Measurements from ENCODE around the gene REG4. TPM values are rescaled to one million over a fixed set of nuclear protein-coding genes. Genes with fewer than 3 reads are reported as not detected.

Gene REG4
- total RNA-seq, 2 experiments from 2014 or later: 3.1 to 3.6 TPM

DNA sequence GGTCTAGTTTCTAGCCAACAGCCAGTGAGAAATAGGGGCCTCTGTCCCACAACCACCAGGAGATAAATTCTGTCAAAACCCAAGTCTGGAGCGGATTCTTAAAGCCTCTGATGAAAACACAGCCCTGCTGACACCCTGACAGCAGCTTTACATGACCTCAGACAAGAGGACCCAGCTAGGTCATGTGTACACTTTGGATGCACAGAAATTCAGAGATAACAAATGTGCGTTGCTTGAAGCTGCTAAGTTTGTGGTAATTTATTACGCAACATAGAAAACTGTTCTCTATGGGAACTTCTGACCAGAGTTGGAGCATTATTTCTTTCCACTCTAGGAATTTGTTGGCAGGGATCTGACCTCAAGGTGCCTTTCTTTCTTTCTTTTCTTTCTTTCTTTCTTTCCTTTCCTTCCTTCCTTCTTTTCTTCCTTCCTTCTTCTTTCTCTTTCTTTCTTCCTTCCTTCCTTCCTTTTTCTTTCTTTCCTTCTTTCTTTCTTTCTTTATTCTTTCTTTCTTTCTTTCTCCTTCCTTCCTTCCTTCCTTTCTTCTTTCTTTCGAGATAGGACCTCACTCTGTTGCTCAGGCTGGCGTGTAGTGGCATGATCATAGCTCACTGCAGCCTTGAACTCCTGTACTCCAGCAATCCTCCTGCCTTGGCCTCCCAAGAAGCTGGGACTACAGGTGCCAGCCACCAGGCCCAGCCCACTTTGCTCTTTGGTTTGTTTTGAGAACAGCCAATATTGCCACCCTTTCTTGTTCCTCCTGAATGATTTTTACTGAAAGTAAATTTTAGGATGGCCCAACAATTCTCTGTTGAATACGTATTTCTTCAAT is 27.7 kb downstream of the REG4 start:
- CTCF ChIA-PET: no interaction called here
- POLR2A ChIA-PET: no interaction called here

DNA sequence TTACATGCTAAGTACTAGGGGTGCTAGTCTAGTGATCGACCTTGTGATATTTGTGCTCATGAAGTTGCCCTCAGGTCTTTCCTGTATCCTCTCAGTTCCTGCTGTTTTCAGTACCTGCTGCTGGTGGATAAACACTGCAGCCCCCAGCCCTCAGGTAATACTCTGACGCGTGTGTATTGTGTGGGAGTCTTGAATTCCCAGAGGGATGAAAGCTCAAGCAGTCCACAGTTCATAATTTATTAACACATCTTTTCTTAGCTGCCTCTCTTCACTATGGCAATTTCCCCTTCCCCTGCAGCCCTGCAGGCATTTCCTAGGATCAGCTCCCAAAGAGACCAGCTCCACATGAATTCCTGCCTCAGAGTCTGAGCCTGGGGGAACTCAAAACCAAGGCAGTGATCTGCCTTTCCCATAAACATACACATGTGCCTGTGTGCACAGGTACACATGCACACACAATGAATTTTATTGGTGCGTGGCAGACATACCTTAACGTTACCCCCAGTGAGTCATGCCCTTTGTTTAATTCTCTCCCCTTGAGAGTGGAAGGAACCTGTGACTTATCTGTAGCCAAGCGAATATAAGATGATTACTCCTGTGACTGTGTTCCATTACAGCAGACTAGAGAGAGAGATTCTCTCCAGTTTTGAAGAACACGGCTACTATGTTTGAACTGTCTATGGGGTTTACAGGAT is 28.5 kb downstream of the REG4 start:
- CTCF ChIA-PET: no interaction called here
- POLR2A ChIA-PET: no interaction called here

DNA sequence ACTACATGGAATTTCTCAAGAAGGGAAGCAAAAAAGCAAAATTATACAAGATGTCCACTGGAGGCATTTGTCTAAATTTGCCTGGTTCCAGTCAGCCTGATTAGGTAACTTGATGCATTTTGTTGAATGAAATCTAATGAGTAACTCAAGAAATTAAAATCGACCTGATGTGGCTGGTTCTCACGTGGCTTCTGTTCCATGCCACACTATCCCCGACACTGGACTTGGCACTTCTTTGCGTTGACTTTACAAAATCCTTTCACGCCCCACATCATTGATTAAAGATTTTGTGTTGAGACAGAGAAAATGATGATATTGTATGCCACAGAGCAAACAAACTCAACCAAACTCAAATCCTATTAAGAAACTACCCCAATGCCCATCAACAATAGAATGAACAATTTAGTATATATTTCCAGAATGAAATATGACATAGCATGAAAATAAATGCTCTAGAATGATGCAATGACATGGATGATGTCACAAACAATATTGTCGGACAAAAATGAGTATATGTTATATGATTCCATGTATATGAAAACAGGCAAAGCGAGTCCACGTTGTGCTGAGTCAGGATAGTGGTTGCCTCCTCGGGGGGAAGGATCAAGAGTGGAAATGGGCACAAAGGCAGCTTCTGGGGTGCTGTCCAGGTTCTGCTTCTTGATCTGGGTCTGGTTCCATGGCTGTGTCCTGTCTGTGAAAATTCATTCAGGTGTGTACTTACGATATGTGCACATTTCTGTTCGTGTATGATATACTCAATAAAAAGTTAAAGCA is 29.6 kb downstream of the REG4 start:
- ChIA-PET POLR2A (no interaction called here), CTCF (no interaction called here)

DNA sequence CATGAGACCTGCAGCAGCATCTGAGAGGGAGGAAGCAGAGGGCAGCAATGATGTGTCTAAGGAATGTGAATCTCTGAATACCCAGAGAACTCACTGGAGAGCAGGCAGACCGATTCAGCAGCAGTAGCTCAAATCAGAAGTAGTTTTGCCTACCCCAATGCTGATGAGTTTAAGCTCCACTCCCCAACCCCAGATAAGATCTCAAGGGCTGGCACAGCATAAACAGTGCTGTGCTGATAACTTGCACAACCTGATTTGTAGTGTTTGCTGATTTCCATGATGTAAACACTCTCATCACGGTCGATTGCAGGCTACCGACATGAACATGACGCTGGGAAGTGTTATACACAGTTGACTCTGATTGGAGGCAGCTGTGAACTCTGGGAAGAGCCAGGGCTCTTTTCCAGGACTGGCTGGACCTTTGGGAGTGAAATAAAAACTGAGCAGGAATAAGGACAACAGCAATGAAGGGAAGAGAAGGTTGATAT is 31.3 kb downstream of the REG4 start:
- ChIA-PET POLR2A (no interaction called here), CTCF (no interaction called here)

DNA sequence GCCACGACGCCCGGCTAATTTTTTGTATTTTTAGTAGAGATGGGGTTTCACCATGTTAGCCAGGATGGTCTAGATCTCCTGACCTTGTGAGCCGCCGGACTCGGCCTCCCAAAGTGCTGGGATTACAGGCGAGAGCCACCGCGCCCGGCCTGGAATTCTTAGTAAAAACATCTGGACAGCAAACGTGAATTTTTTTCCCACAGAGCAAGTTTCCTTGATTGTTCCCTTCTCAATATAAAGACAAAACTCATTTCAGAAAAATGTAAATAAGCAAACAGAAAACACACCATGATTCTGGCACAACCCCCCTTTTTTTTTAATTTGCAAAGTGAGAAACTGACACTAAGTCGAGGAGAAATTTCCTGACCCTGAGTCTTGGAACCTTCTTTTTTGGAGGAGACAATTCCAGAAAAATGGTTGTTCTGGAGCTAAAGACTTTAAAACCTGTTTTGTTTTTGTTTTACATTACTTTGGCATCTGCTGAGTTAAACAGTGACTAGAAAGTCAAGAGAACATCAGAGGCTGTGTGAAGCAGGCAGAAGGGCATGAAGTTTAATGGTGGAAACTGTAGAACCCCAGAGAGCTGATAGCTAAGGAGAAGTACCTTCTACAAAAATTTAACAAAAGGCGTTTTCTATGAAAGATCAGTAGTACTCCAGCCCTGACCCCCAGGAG is 32.2 kb downstream of the REG4 start:
- CTCF ChIA-PET: no interaction called here
- POLR2A ChIA-PET: no interaction called here

DNA sequence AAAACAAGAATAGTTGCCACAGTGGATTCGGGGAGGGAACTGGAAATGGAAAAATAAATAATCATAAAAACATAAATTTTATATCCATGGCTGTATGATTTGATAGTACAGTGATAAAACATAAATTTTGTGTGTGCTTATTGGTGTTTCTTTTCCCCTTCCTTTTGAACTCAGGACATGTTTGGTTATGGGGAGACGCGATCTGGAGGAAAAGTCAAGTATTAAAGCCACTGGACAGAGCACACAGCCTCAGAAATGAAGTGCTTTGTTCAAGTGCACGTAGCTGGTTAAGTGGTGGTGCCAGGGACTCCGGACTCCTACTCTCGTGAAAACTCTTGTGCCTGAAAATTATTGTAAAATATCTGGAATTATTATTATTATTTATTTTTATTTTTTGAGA is 32.9 kb downstream of the REG4 start:
- ChIA-PET POLR2A (no interaction called here), CTCF (interaction anchor here (0.7 kb wide), 1 partner anchor 16 kb away, joined by 3 read pairs; no protein-coding TSS in a partner anchor)

DNA sequence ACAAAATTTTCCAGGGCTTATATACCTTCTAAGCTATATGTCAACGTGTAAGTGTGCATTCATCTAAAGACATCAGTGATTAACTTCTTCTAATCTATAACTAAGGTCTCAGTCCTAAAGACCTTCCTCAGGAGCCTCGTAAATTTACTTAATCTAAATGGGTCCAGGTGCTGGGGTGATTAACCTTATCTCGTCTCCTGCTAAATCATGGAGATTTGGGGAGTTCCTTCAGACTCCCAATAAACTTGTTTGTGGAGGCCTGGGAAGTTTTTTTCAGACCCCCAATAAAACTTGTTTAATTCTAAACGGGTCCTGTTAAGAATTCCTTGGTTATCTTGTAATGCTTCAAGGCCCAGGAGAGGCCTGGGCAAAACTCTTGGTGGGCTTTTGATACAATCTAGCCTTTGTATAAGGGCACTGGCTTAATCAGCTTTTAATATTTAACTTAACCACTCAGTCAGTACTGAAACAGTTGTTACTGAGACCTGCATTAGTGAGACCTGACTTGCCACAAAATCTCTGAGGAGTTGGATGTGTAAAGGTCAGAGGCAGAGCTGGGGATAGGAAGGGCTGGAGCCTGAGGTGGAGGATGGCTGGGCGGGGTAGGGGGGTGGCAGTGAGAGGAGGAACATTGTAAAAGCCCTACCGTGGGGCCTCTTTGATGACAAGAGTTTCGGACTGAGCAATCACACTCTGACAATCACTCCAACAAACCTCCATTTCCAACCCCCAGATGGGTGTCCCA is 36.3 kb downstream of the REG4 start:
- ChIA-PET CTCF (no interaction called here), POLR2A (no interaction called here)

DNA sequence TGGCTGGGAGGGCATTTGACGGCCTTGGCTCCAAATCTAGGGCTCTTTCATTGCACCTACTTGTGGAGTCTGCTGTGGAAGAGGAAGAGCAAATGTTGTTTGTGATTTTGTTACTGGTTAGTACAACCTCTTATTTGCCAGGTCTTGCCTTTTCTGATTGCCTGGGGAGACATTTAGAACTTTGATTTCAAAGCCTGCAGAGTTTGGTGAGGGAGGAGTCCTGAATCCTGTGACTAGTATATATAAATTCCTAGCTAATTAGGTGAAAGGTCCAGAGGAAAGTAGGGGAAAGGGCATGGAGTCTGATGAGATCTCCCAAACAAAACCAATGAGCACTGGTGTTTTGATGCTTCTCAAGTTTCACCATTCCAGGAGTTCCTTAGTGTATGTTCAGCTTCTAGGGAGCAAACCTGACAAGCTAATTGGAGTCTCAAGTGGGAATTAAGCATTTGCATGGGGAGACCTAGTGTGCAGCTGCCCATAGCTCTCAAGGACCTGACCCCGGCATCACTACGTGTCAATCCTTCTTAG is 37.5 kb downstream of the REG4 start:
- CTCF ChIA-PET: no interaction called here
- POLR2A ChIA-PET: no interaction called here

DNA sequence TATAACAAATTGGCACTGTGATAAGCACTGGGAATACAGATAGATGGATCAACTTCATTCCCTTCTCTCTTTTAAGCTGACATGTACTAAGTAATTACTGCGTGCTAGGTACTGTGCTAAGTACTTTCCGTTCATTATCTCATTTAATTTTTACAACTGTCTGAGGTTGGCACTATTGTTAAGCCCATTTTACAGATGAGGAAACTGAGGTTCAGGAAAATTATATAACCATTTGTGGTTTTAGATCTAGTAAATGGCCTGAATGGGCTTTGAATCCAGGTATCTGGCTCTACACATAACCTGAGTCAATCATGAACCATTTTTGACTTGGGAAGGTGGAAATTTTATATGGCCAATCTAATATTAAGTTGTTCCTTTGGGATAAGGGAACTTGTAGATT is 39.0 kb downstream of the REG4 start:
- ChIA-PET POLR2A (no interaction called here), CTCF (no interaction called here)

DNA sequence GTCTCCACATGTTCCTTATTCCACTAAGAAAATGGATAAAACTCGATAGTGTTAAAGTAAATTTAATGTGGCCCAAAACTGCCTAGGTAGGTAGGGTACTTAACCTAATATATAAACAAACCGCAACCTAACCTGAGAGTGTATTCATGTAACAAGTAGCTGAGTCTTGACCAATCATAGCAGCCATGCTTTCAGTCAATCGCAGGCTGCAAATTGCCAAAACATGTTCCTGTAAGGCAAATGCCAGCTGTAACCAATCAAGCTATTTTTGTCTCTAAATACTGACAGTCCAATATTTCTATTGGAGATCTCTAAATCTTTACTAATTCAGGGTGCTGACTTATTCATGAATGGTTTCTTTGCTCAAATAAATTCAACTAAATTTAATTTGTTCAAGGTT is 39.5 kb downstream of the REG4 start:
- CTCF ChIA-PET: no interaction called here
- POLR2A ChIA-PET: no interaction called here

DNA sequence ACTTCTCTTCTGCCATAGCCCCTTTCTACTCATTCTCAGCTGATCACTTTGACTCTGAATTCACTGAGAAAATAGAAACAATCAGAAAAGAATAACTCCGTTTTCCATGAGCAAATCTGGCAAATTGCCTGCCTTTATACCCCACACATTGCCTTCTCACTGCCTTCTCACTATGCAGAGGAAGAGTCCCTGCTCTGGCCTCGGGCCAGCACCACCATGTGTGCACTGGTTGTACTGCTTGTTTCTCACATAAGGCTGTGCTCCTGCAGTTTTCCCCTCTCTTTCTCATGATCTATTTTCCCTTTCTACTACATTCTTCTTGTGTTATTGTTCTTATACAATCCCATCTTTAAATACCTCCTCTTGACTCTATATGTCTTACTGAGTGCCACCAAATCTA is 40.2 kb downstream of the REG4 start:
- ChIA-PET CTCF (no interaction called here), POLR2A (no interaction called here)

DNA sequence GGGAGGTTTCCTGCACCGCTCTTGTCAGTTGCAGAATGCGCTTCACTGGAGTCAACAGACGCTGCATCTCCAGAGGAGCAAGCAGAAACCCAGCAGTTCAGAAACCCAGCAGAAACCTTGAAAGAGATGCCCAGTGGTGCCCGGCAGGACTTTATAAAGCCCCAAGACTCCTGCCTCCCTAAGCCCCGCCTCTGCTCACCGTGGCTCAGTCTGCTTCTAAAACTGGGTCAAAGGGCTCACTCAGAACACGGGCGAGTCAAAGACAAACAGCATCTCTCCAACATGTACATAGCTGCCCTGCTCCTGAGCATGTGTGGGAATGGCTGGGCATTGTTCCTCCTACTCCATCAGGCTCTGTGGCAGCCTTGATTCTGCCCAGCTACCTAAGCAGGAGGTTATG is 42.5 kb downstream of the REG4 start, which contains the start of gene HMGCS2:
TSS of gene HMGCS2 (minus strand) at position 128 of the 400 bp plus-strand sequence. CDS start at position 67, 61 bp downstream.
- POLR2A ChIA-PET: no interaction called here

DNA sequence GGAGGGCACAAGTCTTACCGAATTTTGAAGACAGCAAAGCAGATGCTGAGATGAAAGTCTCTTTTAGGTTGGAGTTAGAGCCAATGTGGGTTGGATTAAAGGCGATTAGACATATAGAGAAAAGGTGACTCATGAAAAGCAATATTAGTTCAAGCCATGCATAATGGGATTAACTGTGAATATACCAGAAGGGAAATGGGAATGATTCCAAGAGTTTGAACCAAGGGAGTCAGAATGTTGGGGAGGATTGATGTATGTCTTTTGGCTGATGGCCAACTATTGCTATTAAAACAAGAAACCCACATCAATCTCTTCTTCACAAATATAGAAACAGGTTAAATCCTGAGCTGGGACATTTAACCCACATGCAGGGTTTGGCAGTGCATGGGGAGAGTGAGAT is 43.8 kb downstream of the REG4 start:
- ChIA-PET POLR2A (no interaction called here), CTCF (no interaction called here)

More for the DNA sequence above, 42.5 kb downstream of the REG4 start, which contains the start of gene HMGCS2:
- CTCF ChIA-PET: no interaction called here

DNA sequence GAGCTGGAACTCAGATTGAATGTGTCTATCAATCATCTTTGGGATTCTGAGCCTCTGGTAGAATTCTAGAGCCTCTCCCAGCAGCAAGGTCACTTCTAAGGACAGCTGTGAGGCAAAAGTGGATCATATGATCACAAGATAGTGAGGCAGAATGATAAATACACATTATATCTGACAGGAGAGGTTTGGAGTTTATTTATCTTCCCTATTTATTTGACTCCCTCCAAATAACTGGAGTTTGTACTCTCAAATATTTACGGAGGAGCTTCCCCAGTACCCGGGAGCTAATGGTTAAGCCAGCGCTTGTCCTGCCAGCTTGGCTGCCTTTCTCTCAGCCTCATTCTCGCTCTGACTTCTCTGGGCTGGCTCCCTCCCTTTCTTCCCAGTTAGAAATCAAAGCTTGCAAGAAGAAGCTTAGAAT is 44.9 kb downstream of the REG4 start:
- ChIA-PET POLR2A (no interaction called here), CTCF (no interaction called here)

DNA sequence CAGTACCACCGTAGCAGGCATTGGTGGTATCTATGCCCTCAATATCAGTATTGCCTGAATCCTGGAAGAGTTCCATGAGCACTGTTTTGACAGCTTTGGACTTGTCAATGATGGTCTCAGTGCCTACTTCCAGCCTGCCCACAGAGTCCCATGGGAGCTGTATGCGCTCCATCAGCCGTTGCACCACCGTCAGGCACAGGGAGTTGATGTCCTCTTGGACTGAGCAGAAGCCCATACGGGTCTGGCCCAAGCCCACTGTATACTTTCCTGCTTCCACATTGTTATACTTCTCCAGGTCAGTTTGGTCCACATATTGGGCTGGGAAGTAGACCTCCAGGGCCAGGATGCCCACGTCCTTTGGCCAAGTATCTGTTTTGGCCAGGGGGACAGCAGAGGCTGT is 47.0 kb downstream of the REG4 start:
- POLR2A ChIA-PET: no interaction called here
- CTCF ChIA-PET: no interaction called here

DNA sequence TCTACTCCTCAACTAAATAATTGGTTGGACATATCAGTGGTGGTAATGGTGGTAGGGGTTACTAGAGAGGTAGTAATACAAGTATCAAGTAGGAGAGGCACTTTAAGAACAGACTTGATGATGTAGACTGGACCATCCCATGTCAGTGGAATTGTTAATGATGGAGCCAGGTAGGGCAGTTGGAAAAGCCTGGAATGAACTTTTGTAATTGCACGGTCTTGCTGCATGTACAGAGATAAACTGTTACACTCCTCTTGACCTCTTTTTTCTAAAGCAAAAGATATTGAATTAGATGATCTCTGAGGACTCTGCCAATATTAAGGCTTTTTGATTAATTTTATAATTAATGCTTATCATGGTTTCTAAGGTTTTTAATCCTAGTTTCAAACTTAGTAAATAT is 48.3 kb downstream of the REG4 start:
- CTCF ChIA-PET: no interaction called here
- POLR2A ChIA-PET: no interaction called here

DNA sequence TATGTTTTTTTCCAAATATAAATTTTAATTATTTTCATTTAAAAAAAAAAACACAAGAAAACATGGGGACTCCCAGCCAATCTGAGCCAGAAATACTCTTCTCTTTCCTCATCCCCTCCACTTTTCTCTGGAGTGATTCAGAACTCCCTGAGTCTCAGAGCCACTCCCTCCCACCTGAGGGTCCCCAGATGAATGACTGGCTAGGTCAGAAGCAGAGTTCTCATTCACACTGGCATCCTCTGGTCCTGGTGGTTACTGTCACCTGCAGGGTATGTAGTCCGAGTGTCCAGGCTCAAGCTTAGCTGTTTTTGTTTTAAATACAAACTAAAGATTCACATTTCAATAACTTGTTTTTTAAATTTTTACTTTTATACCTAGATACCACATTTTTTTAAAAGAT is 48.9 kb downstream of the REG4 start:
- ChIA-PET CTCF (no interaction called here), POLR2A (no interaction called here)

DNA sequence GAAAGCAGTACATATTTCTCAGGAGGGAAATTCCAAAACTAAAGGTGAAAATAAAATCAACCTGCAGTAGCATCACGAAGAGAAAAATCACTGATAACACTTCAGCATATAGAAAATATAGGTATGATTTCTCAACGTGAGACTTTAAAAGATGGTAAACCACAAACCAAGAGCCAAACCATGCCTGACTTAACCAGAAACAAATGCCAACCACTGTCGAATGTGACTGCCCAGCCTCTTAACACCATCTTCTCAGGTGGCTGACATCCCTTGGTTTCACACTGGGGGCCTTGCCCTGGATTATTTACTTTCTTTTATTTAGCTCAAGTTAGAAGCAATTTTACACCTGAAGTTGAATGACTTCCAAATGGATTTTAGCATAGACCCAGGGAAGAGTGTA is 52.7 kb downstream of the REG4 start:
- ChIA-PET CTCF (no interaction called here), POLR2A (no interaction called here)

DNA sequence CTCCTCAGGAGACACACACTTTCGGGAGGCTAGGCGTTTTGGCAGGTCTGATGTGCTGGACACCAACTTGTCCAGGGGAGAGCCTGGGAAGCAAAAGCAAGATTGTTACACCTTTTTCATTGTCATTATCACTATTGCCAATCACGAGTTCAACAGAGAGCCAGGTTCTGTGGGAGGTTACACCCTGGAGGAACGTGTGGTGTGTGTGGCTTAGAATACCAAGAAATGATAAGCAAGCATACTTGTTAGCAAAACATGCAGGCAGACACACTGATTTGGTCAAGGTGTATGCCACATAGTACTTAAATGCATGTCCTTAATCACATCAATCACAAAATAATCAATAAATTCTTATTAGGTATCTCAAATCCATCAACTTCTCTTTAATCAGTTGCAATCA is 58.7 kb downstream of the REG4 start:
- ChIA-PET CTCF (no interaction called here), POLR2A (no interaction called here)
